Measurements from ENCODE around the gene PAM.

- no peak for TF ChIP-seq CTCF (conservative IDR thresholded peaks at IDR 0.05; ENCODE audit: low read depth, low read length)
- no peak for TF ChIP-seq EZH2 (IDR thresholded peaks at IDR 0.05; ENCODE audit: borderline replicate concordance, low read depth, low read length, poor library complexity, severe bottlenecking)
Observed at GRCh38 chr5:102796498-102796897, 41.4 kb downstream of the PAM start.

All from A673 (cell line).